K562 (cell line): ENCODE data around the gene NMS. TPM values are rescaled to one million over a fixed set of nuclear protein-coding genes. Genes with fewer than 3 reads are reported as not detected.

Source experiments
- ETS2 ChIP-seq: IDR thresholded peaks from 2 replicates; pipeline ENCODE4 v1.6.1; 2016; ENCODE audit warnings: borderline replicate concordance, missing genetic modification characterization, mild to moderate bottlenecking, moderate library complexity, missing compliant biosample characterization; ENCODE audit not compliant: poor library complexity, severe bottlenecking
- MAFG ChIP-seq: fragments of 450-650 bp; conservative IDR thresholded peaks from 2 replicates; pipeline ENCODE4 v1.6.1; 2016; ENCODE audit warnings: missing genetic modification characterization, missing compliant biosample characterization
- MCM7 ChIP-seq, 2 experiments: fragments of 450-650 bp; IDR thresholded peaks; 2 replicates each; pipeline ENCODE4 v1.6.1; 2016 to 2018
- SIN3A ChIP-seq, 2 experiments: fragments of 150-350 bp in 1 of 2; IDR thresholded peaks; 2 replicates each; pipeline ENCODE4 v1.6.1; 2011 to 2016; ENCODE audit warnings: borderline replicate concordance in 2 of 2, low read depth in 2 of 2, low read length in 2 of 2, mild to moderate bottlenecking in 2 of 2, moderate library complexity in 2 of 2; ENCODE audit not compliant: control insufficient read depth in 1 of 2
- TCF7 ChIP-seq: sonication (generic); IDR thresholded peaks from 2 replicates; pipeline ENCODE4 v1.6.1; 2016; ENCODE audit warnings: antibody characterized with exemption, borderline replicate concordance
- TEAD4 ChIP-seq, 2 experiments: sonication (generic) in 1 of 2; formaldehyde crosslinking in 1 of 2; IDR thresholded peaks; 2 replicates each; pipeline versions ENCODE4 v1.6.1 to v1.8.0; 2012 to 2022; ENCODE audit warnings: borderline replicate concordance in 1 of 2, inconsistent platforms in 1 of 2, low read length in 1 of 2, mild to moderate bottlenecking in 1 of 2, missing genetic modification reagents in 1 of 2
- ZC3H8 ChIP-seq: fragments of 450-650 bp; IDR thresholded peaks from 2 replicates; pipeline ENCODE4 v1.6.1; 2017
- ZNF717 ChIP-seq: fragments of 250-450 bp; sonication (Bioruptor Pico); IDR thresholded peaks from 2 replicates; pipeline ENCODE4 v1.5.0; 2021
- polyA plus RNA-seq, 8 experiments: library from polyadenylated mRNA; depleted of rRNA in 4 of 8; stranded (reverse) in 5 of 8; unstranded in 3 of 8; fragments of >200 nt; fragmentation: Nextera tagmentation in 2 of 8; fragmentation: Illumina TruSeq in 1 of 8; extraction: Ambion mirVana in 2 of 8; extraction: Trizol in 1 of 8; gene quantifications; 2 replicates each; pipeline versions ENCODE4 v1.2.1 to v1.2.3, GENCODE V29; 2011 to 2014; ENCODE audit warnings: inconsistent platforms in 1 of 8, missing spikeins in 1 of 8
- total RNA-seq, 7 experiments: library from RNA; depleted of rRNA in 6 of 7; stranded (reverse); fragments of >200 nt in 6 of 7; fragmentation: Illumina TruSeq in 2 of 7; extraction: Trizol in 2 of 7; gene quantifications; 2 replicates each; pipeline versions ENCODE4 v1.2.1 to v1.2.3, GENCODE V29; 2011 to 2021; ENCODE audit warnings: low replicate concordance in 1 of 7
- TF ChIP-seq, protein P1 (sequence below), 2 experiments: fragments of 450-650 bp in 1 of 2; IDR thresholded peaks; 2 replicates each; pipeline ENCODE4 v1.6.1; 2011 to 2017; ENCODE audit warnings: low read depth in 2 of 2, antibody characterized with exemption in 1 of 2, borderline replicate concordance in 1 of 2, low read length in 1 of 2, mild to moderate bottlenecking in 1 of 2, mixed read lengths in 1 of 2; ENCODE audit not compliant: control insufficient read depth in 1 of 2
- TF ChIP-seq, protein P2 (sequence below): fragments of 450-650 bp; IDR thresholded peaks from 2 replicates; pipeline ENCODE4 v1.6.1; 2016; ENCODE audit warnings: mild to moderate bottlenecking, moderate library complexity
- TF ChIP-seq, protein P3 (sequence below): fragments of 200-400 bp; formaldehyde crosslinking; IDR thresholded peaks from 2 replicates; pipeline ENCODE4 v1.6.1; 2017; ENCODE audit warnings: mild to moderate bottlenecking, low read depth, low read length, moderate library complexity

Gene NMS
- total and polyA plus RNA-seq, 9 of the 15 experiments (the other 6 are each of a cell fraction or from before 2014, with no cell fraction given): not detected

DNA sequence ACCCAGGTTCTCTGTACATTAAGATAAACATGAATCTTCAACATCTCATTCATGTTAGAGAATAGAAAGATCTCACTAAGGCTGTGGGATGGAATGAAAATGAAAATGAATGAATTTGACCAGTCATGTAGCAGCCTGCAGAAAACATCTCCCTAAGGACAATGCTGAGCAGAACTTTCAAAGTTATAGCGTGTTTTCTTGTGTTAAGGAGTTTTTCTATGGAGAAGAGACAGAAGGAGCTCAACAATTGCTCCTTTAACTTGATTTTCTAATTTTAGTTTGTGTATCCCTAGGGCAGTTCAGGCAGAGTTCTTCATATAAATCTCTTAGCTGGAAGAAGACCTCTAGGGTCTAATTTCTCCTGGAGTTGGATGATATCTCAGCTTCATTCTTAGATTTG, 47.3 kb downstream of the NMS start (continued):
- TF ChIP-seq, protein P1, sequence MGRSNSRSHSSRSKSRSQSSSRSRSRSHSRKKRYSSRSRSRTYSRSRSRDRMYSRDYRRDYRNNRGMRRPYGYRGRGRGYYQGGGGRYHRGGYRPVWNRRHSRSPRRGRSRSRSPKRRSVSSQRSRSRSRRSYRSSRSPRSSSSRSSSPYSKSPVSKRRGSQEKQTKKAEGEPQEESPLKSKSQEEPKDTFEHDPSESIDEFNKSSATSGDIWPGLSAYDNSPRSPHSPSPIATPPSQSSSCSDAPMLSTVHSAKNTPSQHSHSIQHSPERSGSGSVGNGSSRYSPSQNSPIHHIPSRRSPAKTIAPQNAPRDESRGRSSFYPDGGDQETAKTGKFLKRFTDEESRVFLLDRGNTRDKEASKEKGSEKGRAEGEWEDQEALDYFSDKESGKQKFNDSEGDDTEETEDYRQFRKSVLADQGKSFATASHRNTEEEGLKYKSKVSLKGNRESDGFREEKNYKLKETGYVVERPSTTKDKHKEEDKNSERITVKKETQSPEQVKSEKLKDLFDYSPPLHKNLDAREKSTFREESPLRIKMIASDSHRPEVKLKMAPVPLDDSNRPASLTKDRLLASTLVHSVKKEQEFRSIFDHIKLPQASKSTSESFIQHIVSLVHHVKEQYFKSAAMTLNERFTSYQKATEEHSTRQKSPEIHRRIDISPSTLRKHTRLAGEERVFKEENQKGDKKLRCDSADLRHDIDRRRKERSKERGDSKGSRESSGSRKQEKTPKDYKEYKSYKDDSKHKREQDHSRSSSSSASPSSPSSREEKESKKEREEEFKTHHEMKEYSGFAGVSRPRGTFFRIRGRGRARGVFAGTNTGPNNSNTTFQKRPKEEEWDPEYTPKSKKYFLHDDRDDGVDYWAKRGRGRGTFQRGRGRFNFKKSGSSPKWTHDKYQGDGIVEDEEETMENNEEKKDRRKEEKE (IDR thresholded peaks at IDR 0.05; ENCODE audit: borderline replicate concordance in 1 of 2, control insufficient read depth in 1 of 2, low read depth in 2 of 2, low read length in 1 of 2): no peak
- TF ChIP-seq ZNF717 (CRISPR knock-in tag): no peak
- TF ChIP-seq MCM7 (IDR thresholded peaks at IDR 0.05): no peak
- no peak for TF ChIP-seq ETS2 (tag)
- TF ChIP-seq, protein P2, sequence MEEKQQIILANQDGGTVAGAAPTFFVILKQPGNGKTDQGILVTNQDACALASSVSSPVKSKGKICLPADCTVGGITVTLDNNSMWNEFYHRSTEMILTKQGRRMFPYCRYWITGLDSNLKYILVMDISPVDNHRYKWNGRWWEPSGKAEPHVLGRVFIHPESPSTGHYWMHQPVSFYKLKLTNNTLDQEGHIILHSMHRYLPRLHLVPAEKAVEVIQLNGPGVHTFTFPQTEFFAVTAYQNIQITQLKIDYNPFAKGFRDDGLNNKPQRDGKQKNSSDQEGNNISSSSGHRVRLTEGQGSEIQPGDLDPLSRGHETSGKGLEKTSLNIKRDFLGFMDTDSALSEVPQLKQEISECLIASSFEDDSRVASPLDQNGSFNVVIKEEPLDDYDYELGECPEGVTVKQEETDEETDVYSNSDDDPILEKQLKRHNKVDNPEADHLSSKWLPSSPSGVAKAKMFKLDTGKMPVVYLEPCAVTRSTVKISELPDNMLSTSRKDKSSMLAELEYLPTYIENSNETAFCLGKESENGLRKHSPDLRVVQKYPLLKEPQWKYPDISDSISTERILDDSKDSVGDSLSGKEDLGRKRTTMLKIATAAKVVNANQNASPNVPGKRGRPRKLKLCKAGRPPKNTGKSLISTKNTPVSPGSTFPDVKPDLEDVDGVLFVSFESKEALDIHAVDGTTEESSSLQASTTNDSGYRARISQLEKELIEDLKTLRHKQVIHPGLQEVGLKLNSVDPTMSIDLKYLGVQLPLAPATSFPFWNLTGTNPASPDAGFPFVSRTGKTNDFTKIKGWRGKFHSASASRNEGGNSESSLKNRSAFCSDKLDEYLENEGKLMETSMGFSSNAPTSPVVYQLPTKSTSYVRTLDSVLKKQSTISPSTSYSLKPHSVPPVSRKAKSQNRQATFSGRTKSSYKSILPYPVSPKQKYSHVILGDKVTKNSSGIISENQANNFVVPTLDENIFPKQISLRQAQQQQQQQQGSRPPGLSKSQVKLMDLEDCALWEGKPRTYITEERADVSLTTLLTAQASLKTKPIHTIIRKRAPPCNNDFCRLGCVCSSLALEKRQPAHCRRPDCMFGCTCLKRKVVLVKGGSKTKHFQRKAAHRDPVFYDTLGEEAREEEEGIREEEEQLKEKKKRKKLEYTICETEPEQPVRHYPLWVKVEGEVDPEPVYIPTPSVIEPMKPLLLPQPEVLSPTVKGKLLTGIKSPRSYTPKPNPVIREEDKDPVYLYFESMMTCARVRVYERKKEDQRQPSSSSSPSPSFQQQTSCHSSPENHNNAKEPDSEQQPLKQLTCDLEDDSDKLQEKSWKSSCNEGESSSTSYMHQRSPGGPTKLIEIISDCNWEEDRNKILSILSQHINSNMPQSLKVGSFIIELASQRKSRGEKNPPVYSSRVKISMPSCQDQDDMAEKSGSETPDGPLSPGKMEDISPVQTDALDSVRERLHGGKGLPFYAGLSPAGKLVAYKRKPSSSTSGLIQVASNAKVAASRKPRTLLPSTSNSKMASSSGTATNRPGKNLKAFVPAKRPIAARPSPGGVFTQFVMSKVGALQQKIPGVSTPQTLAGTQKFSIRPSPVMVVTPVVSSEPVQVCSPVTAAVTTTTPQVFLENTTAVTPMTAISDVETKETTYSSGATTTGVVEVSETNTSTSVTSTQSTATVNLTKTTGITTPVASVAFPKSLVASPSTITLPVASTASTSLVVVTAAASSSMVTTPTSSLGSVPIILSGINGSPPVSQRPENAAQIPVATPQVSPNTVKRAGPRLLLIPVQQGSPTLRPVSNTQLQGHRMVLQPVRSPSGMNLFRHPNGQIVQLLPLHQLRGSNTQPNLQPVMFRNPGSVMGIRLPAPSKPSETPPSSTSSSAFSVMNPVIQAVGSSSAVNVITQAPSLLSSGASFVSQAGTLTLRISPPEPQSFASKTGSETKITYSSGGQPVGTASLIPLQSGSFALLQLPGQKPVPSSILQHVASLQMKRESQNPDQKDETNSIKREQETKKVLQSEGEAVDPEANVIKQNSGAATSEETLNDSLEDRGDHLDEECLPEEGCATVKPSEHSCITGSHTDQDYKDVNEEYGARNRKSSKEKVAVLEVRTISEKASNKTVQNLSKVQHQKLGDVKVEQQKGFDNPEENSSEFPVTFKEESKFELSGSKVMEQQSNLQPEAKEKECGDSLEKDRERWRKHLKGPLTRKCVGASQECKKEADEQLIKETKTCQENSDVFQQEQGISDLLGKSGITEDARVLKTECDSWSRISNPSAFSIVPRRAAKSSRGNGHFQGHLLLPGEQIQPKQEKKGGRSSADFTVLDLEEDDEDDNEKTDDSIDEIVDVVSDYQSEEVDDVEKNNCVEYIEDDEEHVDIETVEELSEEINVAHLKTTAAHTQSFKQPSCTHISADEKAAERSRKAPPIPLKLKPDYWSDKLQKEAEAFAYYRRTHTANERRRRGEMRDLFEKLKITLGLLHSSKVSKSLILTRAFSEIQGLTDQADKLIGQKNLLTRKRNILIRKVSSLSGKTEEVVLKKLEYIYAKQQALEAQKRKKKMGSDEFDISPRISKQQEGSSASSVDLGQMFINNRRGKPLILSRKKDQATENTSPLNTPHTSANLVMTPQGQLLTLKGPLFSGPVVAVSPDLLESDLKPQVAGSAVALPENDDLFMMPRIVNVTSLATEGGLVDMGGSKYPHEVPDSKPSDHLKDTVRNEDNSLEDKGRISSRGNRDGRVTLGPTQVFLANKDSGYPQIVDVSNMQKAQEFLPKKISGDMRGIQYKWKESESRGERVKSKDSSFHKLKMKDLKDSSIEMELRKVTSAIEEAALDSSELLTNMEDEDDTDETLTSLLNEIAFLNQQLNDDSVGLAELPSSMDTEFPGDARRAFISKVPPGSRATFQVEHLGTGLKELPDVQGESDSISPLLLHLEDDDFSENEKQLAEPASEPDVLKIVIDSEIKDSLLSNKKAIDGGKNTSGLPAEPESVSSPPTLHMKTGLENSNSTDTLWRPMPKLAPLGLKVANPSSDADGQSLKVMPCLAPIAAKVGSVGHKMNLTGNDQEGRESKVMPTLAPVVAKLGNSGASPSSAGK: no peak
- TF ChIP-seq TCF7: no peak
- no peak for TF ChIP-seq SIN3A (IDR thresholded peaks at IDR 0.05; ENCODE audit: borderline replicate concordance in 2 of 2, control insufficient read depth in 1 of 2, low read depth in 2 of 2, low read length in 2 of 2)
- TF ChIP-seq TEAD4 (IDR thresholded peaks at IDR 0.05; ENCODE audit: low read length): no peak
- no peak for TF ChIP-seq TEAD4 (CRISPR knock-in tag; IDR thresholded peaks at IDR 0.05; ENCODE audit: borderline replicate concordance)
- no peak for TF ChIP-seq ZC3H8
- TF ChIP-seq MAFG (tag): no peak
- TF ChIP-seq, protein P3, sequence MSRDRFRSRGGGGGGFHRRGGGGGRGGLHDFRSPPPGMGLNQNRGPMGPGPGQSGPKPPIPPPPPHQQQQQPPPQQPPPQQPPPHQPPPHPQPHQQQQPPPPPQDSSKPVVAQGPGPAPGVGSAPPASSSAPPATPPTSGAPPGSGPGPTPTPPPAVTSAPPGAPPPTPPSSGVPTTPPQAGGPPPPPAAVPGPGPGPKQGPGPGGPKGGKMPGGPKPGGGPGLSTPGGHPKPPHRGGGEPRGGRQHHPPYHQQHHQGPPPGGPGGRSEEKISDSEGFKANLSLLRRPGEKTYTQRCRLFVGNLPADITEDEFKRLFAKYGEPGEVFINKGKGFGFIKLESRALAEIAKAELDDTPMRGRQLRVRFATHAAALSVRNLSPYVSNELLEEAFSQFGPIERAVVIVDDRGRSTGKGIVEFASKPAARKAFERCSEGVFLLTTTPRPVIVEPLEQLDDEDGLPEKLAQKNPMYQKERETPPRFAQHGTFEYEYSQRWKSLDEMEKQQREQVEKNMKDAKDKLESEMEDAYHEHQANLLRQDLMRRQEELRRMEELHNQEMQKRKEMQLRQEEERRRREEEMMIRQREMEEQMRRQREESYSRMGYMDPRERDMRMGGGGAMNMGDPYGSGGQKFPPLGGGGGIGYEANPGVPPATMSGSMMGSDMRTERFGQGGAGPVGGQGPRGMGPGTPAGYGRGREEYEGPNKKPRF: no peak
